HCT116 (cell line): ENCODE data around the gene OR7G1.

Experiments
- CTCF ChIP-seq, 3 experiments: fragments of 200-600 bp in 1 of 3; sonication (generic) in 1 of 3; IDR thresholded peaks in 2 of 3; conservative IDR thresholded peaks in 1 of 3; 2 replicates each; pipeline ENCODE4 v1.5.1; 2012 to 2017; ENCODE audit warnings: low read depth in 2 of 3, low read length in 2 of 3, antibody characterized with exemption in 1 of 3, borderline replicate concordance in 1 of 3, control low read depth in 1 of 3, mild to moderate bottlenecking in 1 of 3, mixed read lengths in 1 of 3, mixed run types in 1 of 3, moderate library complexity in 1 of 3; ENCODE audit not compliant: insufficient read depth in 1 of 3
- EZH2 ChIP-seq: fragments of 200-600 bp; sonication (generic); IDR thresholded peaks from 2 replicates; pipeline ENCODE4 v1.6.1; 2017; ENCODE audit warnings: antibody characterized with exemption, mixed run types
- EZH2phosphoT487 ChIP-seq: fragments of 200-600 bp; IDR thresholded peaks from 2 replicates; pipeline ENCODE4 v1.6.1; 2018; ENCODE audit warnings: antibody characterized with exemption, borderline replicate concordance
- POLR2A ChIP-seq: IDR thresholded peaks from 2 replicates; pipeline ENCODE4 v1.7.0; 2011; ENCODE audit warnings: borderline replicate concordance; ENCODE audit not compliant: insufficient read depth, insufficient read length; ENCODE audit errors: extremely low read depth
- POLR2AphosphoS5 ChIP-seq: IDR thresholded peaks from 2 replicates; pipeline ENCODE4 v1.6.1; 2011; ENCODE audit warnings: mild to moderate bottlenecking, low read depth, low read length, moderate library complexity
- SIN3A ChIP-seq: IDR thresholded peaks from 2 replicates; pipeline ENCODE4 v1.6.1; 2012; ENCODE audit warnings: low read depth
- ZFX ChIP-seq: fragments of 450-650 bp; IDR thresholded peaks from 2 replicates; pipeline ENCODE4 v1.6.1; 2017

- TF ChIP-seq SIN3A (no peak), ZFX (no peak), CTCF (IDR thresholded peaks at IDR 0.05 in 2 of 3, conservative IDR thresholded peaks at IDR 0.05 in 1 of 3; ENCODE audit: borderline replicate concordance in 1 of 3, insufficient read depth in 1 of 3, low read depth in 2 of 3, low read length in 2 of 3) (no peak), POLR2AphosphoS5 (no peak), EZH2phosphoT487 (no peak), EZH2 (no peak), POLR2A (no peak)
Observed at GRCh38 chr19:9126900-9127405, 11.4 kb upstream of the OR7G1 start, which contains the start of gene OR7G3.
